HG03196 (cell line): ENCODE measurements around the gene GAA.
A peak's percentile ranks its signal among the peaks of the same experiment; 100 is the strongest.
"Not testable (repeated sequence)": the region's sequence is repeated elsewhere in the genome, so short reads cannot be mapped to it uniquely, and the experiment has no call there.

ENCODE experiments used
- ATAC-seq: cut with Tn5 transposase; IDR thresholded peaks from one replicate; pipeline ENCODE4 v1.9.1; 2021; ENCODE audit not compliant: unreplicated experiment

GAA gene

DNA sequence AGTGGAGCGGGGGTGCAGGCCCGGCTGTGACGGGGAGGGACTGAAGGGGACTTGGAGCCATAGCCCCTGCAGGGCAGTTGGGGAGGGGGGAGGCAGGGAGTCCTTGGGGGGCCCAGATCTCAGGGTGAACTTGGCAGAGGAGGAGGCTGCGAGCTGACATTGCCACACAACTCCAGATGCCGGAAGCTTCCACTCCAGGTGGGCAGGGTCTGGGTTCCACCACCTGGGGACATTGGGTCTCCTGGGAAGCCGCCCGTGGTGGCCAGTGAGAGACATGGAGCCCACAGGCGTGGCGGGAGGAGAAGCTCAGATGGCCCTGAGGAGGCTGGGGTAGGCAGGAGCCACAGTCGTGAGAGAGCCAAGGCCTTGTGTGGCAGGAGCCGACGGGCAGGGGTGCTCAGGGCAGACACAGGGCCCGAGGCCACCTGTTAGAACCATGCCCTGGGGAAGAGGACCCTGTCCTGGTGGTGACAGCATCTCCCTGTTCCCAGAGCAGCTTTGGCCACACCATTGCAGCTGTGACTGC is 18.2 kb upstream of the GAA start:
- ATAC-seq: no peak

DNA sequence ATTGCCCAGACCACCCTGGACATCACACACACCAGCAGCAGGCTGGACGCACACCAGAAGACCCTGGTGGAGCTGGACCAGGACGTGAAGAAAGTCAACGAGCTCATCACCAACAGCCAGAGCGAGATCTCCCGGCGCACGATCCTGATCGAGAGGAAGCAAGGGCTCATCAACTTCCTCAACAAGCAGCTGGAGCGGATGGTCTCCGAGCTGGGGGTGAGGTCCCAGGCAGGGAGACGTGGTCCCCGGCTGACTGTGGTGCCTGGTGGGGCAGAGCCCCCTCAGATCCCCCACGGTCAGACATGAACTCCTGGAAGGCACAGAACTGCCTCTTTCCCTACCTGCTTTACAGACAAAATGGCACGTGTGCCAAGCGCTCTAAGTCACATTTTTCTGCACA is 16.6 kb upstream of the GAA start:
- no peak for ATAC-seq

DNA sequence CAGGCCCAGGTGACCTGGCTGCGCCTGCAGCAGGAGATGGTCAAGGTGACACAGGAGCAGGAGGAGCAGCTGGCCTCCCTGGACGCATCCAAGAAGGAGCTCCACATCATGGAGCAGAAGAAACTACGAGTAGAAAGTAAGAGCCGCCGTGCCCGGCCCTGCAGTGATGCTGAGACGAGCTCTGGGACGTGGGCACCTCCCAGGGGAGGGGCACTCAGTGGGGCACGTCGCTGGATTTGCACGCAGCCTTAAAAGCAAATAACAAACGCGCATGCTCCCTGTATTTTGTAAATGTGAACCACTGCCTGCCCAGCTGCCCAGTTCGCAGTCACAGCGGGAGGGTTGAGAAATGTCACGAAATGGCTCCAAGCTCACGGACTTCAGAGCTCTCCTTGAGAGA is 15.3 kb upstream of the GAA start:
- no peak for ATAC-seq

DNA sequence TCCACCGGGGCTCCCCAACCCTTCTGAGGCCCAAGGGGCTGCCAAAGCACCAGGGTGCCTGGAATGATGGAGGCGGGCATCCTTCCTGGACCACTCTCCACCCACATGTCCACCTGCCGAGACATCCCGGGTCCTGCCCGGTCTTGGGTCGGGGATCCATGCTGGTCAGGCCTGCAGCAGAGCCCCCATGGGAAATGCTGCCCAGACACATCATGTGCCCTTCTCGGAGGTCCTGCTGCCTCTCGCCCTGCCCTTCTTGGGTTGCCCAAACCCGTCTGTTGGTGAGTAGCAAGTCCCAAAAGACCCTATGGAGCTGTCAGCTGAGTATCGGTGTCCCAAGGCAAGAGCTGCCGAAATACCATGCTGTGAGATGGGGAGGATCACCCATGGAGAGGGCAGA is 14.8 kb upstream of the GAA start:
- ATAC-seq: no peak

DNA sequence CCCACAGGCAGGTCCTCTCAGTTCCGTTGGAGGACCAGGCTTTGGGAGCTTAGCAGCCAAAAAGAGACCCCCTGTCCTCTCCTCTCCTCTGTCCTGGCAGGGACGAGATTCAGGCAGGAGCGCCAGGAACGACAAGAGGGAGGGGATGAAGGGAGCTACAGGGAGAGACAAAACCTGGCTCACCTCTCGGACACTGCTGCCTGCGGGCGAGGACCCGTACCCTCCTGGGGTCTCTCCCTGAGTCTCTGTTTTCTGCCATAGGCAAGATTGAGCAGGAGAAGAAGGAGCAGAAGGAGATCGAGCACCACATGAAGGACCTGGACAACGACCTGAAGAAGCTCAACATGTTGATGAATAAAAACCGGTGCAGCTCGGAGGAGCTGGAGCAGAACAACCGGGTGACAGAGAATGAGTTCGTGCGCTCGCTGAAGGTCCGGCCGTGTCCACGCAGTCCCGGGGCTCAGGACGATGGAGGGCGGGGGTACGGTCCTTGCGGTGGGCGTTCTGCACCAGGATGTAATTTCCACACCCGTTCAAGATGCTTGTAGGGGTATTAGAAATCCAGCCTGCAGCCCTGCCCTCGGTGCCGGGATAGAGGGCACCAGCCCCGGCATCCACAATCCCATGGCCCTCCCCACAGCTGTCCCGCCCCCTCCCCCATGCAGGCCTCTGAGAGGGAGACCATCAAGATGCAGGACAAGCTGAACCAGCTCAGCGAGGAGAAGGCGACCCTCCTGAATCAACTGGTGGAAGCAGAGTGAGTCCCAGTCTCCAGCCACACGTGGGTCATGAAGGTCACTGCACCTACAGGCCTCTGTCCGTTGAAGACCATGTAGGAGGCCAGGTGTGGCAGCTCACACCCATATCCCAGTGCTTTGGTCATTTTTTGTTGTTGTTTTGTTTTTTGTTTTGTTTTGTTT is 13.8 kb upstream of the GAA start:
- ATAC-seq: no peak

DNA sequence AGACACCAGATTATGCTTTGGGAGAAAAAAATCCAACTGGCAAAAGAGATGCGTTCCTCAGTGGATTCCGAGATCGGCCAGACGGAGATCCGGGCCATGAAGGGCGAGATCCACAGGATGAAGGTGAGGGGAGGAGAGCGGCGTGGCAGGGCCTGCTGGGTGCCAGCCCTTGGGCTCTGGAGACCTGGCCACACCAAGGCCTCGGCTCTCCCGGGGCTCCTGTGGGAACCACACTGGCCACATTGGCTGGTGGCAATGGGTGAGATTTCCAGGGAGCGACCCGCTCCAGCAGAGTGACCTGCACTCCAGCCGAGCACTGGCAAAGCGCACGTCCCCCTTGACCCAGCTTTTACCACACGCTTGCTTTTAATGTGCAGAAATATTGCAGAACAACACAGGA is 11.6 kb upstream of the GAA start:
- ATAC-seq: no peak

DNA sequence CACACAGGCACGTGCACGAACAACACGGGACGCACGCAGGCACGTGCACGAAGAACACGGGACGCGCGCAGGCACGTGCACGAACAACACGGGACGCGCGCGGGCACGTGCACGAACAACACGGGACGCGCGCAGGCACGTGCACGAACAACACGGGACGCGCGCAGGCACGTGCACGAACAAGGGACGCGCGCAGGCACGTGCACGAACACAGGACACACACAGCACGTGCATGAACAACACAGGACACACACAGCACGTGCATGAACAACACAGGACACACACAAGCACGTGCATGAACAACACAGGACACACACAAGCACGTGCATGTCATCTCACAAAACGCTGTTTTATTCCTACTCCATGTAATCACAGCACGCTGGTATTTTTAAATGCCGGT is 11.2 kb upstream of the GAA start:
- ATAC-seq: not testable (repeated sequence)

DNA sequence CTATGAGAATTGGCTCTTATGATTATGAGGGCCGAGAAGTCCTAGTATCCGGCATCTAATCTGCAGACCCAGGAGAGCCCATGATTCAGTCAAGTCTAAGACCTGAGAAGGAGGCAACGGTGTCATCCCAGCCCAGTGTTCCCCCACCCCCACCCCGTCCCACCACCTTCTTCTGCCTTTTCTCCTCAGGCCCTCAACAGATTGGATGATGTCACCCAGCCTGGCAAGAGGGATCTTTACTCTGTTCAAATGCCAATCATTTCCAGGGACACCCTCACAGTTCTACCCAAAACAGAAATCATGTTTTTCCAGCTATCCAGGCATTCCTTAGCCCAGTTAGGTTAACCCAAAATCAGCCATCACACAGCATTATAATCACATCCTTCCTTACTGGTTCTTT is 10.0 kb upstream of the GAA start:
- ATAC-seq: no peak

DNA sequence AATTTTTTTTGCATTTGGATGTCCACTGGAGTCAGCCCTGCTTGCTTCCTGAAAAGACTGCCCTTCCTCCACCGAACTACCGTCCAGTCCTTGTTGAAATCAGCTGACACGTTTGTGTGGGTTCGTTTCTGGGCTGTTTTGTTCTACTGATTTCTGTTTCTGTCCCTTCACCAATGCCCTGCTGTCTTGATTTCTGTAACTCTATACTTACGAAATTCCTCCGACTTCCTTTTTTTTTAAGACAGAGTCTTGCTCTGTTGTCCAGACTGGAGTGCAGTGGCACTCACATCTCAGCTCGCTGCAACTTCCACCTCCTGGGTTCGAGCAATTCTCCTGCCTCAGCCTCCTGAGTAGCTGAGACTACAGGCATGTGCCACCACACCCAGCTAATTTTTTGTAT is 8.4 kb upstream of the GAA start:
- ATAC-seq: no peak

DNA sequence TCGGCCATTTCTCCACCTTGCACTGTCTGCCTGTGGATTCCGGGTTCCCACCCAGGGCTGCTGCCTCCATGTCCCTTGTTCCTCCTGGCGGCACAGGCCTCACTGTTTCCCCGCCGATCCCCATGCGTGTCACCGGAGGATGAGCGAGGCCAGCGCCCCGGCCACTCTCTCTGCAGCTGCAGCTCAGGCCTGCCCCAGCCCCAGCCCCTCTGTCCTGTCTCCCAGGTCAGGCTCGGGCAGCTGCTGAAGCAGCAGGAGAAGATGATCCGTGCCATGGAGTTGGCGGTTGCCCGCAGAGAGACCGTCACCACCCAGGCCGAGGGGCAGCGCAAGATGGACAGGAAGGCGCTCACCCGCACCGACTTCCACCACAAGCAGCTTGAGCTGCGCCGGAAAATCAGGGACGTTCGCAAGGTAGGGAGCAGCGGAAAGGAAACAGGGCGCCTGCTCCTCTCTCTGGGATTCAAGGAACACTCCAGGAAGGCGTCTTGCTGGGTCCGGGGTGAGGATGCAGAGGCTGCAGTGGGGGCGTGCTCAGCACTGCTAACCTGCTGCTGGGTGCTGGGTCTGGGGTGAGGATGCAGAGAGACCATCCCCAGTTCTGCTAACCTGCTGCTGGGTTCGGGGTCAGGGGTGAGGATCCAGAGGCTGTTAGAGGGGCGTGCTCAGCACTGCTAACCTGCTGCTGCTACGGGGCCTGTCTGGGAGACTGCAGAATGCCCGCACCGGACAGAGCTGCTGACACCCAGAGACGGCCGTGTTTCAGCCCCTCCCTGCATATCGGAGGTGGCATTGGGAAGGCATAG is 6.1 kb upstream of the GAA start:
- ATAC-seq: no peak

DNA sequence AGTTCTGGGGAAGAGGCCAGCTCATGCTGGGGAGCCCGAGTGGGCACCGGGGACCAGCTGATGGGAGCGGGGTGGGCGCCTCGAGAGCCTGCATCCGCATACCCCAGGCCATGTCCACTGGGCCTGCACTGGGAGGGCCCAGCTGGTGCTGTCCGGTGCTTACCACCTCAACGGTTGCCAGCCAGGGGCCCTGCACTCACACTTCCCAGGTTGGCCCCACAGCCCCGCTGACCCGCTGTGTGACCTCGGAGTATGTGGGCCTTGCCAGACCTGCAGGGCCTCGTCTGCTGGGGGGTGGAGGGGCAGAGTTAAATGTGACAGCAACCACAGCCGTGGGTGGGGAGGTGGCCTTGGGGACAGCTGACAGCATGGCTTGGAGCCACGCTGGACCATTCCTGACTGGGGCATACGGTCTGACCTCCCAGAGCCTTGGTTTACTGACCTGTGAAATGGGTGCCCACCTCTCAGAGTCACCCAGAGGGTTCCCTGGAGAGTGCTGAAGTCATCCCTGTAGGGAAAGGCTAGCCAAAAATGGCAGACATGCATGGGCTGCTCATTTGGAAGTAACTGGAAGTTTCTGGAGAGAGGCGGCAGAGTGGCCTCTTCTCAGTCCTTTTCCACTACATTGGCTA is 5.4 kb upstream of the GAA start:
- ATAC-seq: no peak

DNA sequence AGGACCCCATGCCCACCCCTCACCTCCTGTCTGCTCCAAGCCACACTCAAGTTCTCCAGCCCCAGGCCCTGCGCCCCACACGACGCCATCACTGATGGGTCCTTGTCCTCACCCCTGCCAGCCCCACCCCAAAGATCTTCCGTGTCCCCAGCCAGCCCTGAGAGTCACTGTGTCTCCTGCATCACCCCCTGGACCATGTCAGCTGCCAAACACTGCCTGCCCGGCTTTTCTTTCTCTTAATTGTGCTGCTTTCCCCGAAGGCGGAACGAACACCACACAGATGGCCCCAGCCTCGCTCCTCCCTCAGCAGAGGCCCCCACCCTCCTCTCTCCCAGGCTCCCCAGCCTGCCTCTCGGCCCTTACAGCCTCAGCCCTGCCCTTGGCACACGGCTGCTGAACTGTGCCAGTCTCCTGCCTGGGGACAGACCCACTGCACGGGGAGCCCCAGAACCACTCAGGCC is 4.8 kb upstream of the GAA start:
- ATAC-seq: no peak

DNA sequence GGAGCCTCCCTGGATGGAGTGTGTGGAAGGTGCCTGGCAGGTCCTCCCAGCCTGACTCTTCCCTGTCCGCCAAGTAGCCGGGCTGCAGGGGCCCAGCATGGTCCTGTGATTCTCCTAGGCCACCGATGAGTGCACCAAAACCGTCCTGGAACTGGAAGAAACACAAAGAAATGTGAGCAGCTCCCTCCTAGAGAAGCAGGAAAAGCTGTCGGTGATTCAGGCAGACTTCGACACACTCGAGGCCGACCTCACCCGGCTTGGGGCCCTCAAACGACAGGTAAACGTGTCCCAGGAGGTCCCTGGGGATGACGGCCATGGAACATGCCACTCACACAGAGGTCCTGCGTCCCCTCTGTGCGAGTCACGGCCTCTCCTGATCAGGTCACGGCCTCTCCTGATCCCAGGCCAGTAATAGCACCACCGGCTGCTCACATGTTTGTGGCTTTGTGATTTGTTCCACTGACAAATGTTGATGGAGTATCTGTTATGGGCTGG is 4.2 kb upstream of the GAA start:
- ATAC-seq: no peak

DNA sequence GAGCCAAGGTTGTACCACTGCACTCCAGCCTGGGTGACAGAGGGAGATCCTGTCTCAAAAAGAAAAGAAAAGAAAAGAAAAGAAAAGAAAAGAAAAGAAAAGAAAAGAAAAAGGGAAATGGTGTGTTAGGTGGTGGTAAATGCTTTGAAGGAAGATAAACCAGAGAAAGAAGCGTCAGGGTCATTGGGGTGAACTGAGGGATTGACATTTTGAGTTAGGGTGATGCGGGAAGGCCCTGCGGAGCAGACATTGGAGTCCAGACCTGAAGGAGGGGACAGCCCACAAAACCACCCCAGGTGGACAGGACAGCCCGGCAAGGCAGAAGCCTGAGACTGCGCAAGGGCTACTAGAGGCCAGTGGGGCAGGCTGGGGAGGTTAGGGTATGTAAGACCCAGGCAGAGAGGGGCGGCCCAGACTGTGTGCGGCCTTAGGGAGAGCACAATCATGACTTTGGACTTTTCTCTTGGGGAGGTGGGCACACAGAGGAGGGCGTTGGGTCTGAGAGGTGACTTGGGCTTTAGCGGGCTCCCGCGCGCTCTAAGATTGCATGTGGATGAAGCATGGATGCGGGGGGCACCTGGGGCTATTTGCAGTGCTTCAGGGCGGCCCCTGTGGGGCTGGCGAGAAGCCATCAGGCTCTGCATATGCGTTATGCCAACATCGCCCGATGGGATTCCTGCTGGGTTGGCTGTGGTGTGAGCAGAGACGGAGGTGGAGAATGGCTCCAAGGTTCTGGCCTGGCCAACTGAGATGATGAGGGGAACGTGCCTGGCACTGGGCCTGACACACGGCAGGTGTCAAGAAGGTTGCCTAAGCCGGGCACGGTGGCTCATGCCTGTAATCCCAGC is 3.3 kb upstream of the GAA start:
- ATAC-seq: no peak

DNA sequence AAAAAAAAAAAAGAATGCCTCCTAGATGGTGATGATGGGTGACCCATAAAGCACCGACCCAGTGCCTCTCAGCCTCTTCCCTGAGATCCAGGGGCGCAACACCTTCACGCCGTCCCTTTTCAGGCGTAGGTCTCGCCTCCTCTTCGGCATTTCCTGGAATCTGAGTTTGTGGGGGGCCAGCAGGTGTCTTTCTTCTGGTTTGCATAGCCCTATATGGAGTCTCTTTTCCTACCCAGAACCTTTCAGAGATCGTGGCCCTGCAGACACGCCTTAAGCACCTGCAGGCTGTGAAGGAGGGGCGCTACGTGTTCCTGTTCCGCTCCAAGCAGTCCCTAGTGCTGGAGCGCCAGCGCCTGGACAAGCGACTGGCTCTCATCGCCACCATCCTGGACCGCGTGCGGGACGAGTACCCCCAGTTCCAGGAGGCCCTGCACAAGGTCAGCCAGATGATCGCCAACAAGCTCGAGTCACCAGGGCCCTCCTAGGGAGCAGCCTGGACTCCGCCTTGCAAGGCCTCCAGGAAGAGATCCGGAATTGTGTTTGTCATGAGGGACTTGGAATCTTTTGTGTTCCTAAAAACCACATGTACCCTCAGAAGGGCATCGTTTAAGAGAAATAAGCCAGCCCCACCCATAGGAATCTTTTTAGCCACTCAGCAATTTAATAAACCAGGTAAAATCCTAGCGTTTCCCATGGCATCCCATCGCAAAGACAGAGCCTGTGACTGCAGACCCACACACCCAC is 1.9 kb upstream of the GAA start:
- no peak for ATAC-seq

DNA sequence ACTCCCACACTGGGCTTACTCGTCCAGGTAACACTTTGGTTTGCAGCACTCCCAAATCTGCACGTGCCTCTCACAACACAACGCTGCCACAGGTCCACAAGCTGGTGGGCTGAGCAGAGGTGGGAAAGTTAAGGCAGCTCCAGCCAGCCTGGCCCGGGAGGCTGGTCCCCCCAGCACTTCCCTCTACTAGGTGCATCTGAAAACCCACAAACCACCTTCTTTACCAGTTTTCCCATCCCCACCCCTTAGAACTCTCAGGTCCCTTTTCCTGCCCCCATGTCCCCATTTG is 1.4 kb upstream of the GAA start:
- ATAC-seq: no peak

DNA sequence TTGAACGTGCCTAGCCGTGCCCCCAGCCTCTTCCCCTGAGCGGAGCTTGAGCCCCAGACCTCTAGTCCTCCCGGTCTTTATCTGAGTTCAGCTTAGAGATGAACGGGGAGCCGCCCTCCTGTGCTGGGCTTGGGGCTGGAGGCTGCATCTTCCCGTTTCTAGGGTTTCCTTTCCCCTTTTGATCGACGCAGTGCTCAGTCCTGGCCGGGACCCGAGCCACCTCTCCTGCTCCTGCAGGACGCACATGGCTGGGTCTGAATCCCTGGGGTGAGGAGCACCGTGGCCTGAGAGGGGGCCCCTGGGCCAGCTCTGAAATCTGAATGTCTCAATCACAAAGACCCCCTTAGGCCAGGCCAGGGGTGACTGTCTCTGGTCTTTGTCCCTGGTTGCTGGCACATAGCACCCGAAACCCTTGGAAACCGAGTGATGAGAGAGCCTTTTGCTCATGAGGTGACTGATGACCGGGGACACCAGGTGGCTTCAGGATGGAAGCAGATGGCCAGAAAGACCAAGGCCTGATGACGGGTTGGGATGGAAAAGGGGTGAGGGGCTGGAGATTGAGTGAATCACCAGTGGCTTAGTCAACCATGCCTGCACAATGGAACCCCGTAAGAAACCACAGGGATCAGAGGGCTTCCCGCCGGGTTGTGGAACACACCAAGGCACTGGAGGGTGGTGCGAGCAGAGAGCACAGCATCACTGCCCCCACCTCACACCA is 724 bp downstream of the GAA start:
- peak; percentile 6 for ATAC-seq

DNA sequence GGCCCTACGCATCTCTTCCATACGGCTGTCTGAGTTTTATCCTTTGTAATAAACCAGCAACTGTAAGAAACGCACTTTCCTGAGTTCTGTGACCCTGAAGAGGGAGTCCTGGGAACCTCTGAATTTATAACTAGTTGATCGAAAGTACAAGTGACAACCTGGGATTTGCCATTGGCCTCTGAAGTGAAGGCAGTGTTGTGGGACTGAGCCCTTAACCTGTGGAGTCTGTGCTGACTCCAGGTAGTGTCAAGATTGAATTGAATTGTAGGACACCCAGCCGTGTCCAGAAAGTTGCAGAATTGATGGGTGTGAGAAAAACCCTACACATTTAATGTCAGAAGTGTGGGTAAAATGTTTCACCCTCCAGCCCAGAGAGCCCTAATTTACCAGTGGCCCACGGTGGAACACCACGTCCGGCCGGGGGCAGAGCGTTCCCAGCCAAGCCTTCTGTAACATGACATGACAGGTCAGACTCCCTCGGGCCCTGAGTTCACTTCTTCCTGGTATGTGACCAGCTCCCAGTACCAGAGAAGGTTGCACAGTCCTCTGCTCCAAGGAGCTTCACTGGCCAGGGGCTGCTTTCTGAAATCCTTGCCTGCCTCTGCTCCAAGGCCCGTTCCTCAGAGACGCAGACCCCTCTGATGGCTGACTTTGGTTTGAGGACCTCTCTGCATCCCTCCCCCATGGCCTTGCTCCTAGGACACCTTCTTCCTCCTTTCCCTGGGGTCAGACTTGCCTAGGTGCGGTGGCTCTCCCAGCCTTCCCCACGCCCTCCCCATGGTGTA is 1.5 kb downstream of the GAA start:
- no peak for ATAC-seq
